ENCODE results near the gene SRBD1. TPM values are rescaled to one million over a fixed set of nuclear protein-coding genes. Genes with fewer than 3 reads are reported as not detected.

SRBD1 gene
- polyA plus RNA-seq, 3 donors = 5.8 to 9.2 (median 7.0) TPM

DNA sequence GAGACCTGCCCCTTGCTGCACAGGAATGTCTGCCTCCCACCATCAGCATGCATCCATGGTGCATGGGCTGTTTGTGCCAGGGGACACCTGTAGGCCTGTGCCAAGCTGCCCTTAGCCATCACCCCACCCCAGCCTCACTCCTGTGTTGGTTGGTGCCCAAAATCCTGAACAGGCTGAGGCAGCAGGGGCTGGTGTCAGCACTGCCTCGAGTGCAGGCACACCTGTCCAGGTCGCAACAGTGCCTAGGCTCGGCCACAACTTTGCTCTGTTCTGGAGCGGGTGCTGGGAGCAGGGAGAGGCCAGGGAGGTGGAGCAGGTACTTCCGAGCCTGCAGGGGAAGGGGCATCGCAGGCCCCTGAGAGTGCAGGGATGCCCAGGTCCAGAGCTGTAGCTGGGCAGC, 69.1 kb downstream of the SRBD1 start:
- H3K9me3 Mint-ChIP-seq = peaks cover 8 to 32% (median 19%) of the 10 kb centered on the region in 7 donors
- Histone ChIP-seq H3K9me3 (replicated peaks in 1 of 2; ENCODE audit: control insufficient read depth in 1 of 2, insufficient read depth in 1 of 2, low read length in 2 of 2) (peaks cover 19 to 28% of the 10 kb centered on the region in 2 donors), H3K27me3 (ENCODE audit: control insufficient read depth in 2 of 2, insufficient read depth in 2 of 2, low read length in 2 of 2) (no peaks in the 10 kb centered on the region), H3K4me2 (replicated peaks; ENCODE audit: extremely low read depth, low read length, poor library complexity, severe bottlenecking) (no peak overlapping the region), H3K36me3 (replicated peaks in 1 of 2; ENCODE audit: control insufficient read depth in 1 of 2, insufficient read depth in 2 of 2, low read length in 2 of 2) (peaks cover 54 to 94% of the 10 kb centered on the region in 2 donors), H3K9ac (ENCODE audit: insufficient read depth, low read length, poor library complexity, severe bottlenecking) (no peak overlapping the region), H2AFZ (ENCODE audit: insufficient read depth, low read depth, low read length, poor library complexity, severe bottlenecking) (no peak overlapping the region), H3K79me2 (ENCODE audit: insufficient read depth, low read length) (no peaks in the 10 kb centered on the region), H3K4me1 (ENCODE audit: control insufficient read depth in 1 of 2, insufficient read depth in 2 of 2, low read length in 2 of 2) (no peaks in the 10 kb centered on the region), H3K4me3 (replicated peaks in 1 of 3; ENCODE audit: low read depth in 2 of 3, low read length in 3 of 3) (no peak overlapping the region), H4K20me1 (ENCODE audit: insufficient read depth, low read length) (no peaks in the 10 kb centered on the region), H3K27ac (ENCODE audit: low read depth in 1 of 2, low read length in 2 of 2) (no peak overlapping the region)
- peaks cover 9% of the 10 kb centered on the region for H3K4me1 Mint-ChIP-seq
- peaks cover 72 to 84% of the 10 kb centered on the region in 2 donors for H3K36me3 Mint-ChIP-seq
- no peaks in the 10 kb centered on the region for H3K27me3 Mint-ChIP-seq (ENCODE audit: low read depth in 3 of 3)
- H3K4me3 Mint-ChIP-seq = no peak overlapping the region
- WGBS (ENCODE audit: insufficient coverage) = 95% methylated on average over 6 of the region's 6 CpGs
- intact Hi-C loops (cut with micrococcal nuclease) = no loop called here
- TF ChIP-seq, protein P1, sequence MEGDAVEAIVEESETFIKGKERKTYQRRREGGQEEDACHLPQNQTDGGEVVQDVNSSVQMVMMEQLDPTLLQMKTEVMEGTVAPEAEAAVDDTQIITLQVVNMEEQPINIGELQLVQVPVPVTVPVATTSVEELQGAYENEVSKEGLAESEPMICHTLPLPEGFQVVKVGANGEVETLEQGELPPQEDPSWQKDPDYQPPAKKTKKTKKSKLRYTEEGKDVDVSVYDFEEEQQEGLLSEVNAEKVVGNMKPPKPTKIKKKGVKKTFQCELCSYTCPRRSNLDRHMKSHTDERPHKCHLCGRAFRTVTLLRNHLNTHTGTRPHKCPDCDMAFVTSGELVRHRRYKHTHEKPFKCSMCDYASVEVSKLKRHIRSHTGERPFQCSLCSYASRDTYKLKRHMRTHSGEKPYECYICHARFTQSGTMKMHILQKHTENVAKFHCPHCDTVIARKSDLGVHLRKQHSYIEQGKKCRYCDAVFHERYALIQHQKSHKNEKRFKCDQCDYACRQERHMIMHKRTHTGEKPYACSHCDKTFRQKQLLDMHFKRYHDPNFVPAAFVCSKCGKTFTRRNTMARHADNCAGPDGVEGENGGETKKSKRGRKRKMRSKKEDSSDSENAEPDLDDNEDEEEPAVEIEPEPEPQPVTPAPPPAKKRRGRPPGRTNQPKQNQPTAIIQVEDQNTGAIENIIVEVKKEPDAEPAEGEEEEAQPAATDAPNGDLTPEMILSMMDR (IDR thresholded peaks at IDR 0.05) = no peak
- no peak for DNase-seq
- no peak overlapping the region for H3K27ac Mint-ChIP-seq

DNA sequence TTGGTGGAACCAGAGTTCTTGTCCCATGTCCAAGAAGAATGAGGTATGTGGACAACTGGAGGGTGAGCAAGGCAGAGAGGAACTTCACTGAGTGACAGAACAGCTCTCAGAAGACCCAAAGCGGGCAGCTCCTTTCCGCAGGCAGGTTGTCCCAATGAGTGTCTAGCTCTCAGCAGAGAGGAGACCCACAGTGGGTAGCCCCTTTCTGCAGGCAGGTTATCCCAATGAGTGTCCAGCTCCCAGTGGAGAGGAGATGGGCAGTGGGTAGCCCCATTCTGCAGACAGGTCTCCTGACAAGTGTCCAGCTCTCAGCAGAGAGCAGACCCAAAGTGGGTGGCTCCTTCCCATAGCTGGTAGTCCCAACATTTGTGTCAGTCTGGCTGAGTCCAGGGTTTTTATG, 69.6 kb downstream of the SRBD1 start:
- TF ChIP-seq, protein P1 (IDR thresholded peaks at IDR 0.05) = no peak
- DNase-seq = no peak
- Mint-ChIP-seq H3K36me3 (peaks cover 71 to 83% of the 10 kb centered on the region in 2 donors), H3K4me3 (no peak overlapping the region), H3K9me3 (peaks cover 8 to 32% (median 19%) of the 10 kb centered on the region in 7 donors), H3K27ac (no peak overlapping the region), H3K4me1 (peaks cover 8% of the 10 kb centered on the region), H3K27me3 (ENCODE audit: low read depth in 3 of 3) (no peaks in the 10 kb centered on the region)
- Histone ChIP-seq H4K20me1 (ENCODE audit: insufficient read depth, low read length) (no peaks in the 10 kb centered on the region), H3K9me3 (replicated peaks in 1 of 2; ENCODE audit: control insufficient read depth in 1 of 2, insufficient read depth in 1 of 2, low read length in 2 of 2) (peaks cover 19 to 28% of the 10 kb centered on the region in 2 donors), H3K27me3 (ENCODE audit: control insufficient read depth in 2 of 2, insufficient read depth in 2 of 2, low read length in 2 of 2) (no peaks in the 10 kb centered on the region), H3K79me2 (ENCODE audit: insufficient read depth, low read length) (no peaks in the 10 kb centered on the region), H3K4me1 (ENCODE audit: control insufficient read depth in 1 of 2, insufficient read depth in 2 of 2, low read length in 2 of 2) (no peaks in the 10 kb centered on the region), H3K4me3 (replicated peaks in 1 of 3; ENCODE audit: low read depth in 2 of 3, low read length in 3 of 3) (no peak overlapping the region), H3K4me2 (replicated peaks; ENCODE audit: extremely low read depth, low read length, poor library complexity, severe bottlenecking) (no peak overlapping the region), H3K27ac (ENCODE audit: low read depth in 1 of 2, low read length in 2 of 2) (no peak overlapping the region), H2AFZ (ENCODE audit: insufficient read depth, low read depth, low read length, poor library complexity, severe bottlenecking) (no peak overlapping the region), H3K36me3 (replicated peaks in 1 of 2; ENCODE audit: control insufficient read depth in 1 of 2, insufficient read depth in 2 of 2, low read length in 2 of 2) (peaks cover 49 to 88% of the 10 kb centered on the region in 2 donors), H3K9ac (ENCODE audit: insufficient read depth, low read length, poor library complexity, severe bottlenecking) (no peak overlapping the region)
- intact Hi-C loops (cut with micrococcal nuclease) = no loop called here
- 100% methylated on average over 2 of the region's 2 CpGs for WGBS (ENCODE audit: insufficient coverage)
